ENCODE data around the gene GABRB1.

GRCh38 chr4:47065051-47065481 lies 33.7 kb downstream of the GABRB1 start:
- no peak for TF ChIP-seq POLR2A (IDR thresholded peaks at IDR 0.05)
- no peak for TF ChIP-seq CTCF (IDR thresholded peaks at IDR 0.05)

Data from thyroid gland (tissue), 4 donors.